ENCODE measurements around the gene ZRSR2.

DNA sequence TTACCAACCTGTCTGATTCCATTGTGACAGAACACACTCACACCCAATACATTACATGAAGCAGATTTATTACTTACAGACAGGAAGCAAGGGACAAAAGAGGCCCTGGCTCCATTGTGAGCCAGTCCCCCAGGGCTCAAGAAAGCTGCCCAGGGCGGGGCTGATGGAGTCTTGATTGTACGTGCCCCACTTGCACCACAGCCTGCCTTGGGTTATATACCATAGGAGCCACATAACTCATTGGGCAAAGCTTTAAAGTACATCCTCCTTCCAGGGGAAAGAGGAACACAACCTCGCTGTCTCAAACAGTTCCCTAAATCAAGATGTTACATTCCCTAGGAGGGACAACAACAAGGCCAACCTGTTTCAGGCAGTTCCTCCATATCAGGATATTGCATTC lies 3.4 kb upstream of the ZRSR2 start:
- TF ChIP-seq, protein P1, sequence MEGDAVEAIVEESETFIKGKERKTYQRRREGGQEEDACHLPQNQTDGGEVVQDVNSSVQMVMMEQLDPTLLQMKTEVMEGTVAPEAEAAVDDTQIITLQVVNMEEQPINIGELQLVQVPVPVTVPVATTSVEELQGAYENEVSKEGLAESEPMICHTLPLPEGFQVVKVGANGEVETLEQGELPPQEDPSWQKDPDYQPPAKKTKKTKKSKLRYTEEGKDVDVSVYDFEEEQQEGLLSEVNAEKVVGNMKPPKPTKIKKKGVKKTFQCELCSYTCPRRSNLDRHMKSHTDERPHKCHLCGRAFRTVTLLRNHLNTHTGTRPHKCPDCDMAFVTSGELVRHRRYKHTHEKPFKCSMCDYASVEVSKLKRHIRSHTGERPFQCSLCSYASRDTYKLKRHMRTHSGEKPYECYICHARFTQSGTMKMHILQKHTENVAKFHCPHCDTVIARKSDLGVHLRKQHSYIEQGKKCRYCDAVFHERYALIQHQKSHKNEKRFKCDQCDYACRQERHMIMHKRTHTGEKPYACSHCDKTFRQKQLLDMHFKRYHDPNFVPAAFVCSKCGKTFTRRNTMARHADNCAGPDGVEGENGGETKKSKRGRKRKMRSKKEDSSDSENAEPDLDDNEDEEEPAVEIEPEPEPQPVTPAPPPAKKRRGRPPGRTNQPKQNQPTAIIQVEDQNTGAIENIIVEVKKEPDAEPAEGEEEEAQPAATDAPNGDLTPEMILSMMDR (conservative IDR thresholded peaks at IDR 0.05; ENCODE audit: low read depth, low read length): no peak
- no peak for TF ChIP-seq EZH2 (IDR thresholded peaks at IDR 0.05; ENCODE audit: borderline replicate concordance, low read depth, low read length, poor library complexity, severe bottlenecking)

All from A673 (cell line).